ENCODE results near the gene ARL3.
A peak's percentile ranks its signal among the peaks of the same experiment; 100 is the strongest.

ARL3 gene

GRCh38 chr10:102758240-102758932 lies 44.2 kb upstream of the ARL3 start:
- no peak overlapping the region for H3K4me3 ChIP-seq (ENCODE audit: low read depth, low read length)
- DNase-seq (ENCODE audit: low read depth): no peak
- TF ChIP-seq, protein P1, sequence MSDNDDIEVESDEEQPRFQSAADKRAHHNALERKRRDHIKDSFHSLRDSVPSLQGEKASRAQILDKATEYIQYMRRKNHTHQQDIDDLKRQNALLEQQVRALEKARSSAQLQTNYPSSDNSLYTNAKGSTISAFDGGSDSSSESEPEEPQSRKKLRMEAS (IDR thresholded peaks at IDR 0.05; ENCODE audit: low read depth, low read length): no peak
- TF ChIP-seq CTCF (IDR thresholded peaks at IDR 0.05; ENCODE audit: low read depth, low read length): no peak
- TF ChIP-seq POLR2A (IDR thresholded peaks at IDR 0.05; ENCODE audit: extremely low read depth, insufficient read length): no peak
- no peak for TF ChIP-seq MYC (IDR thresholded peaks at IDR 0.05; ENCODE audit: low read depth, low read length)

GRCh38 chr10:102757323-102757722 lies 43.1 kb upstream of the ARL3 start:
- TF ChIP-seq CTCF (IDR thresholded peaks at IDR 0.05; ENCODE audit: low read depth, low read length) (no peak), MYC (IDR thresholded peaks at IDR 0.05; ENCODE audit: low read depth, low read length) (no peak), POLR2A (IDR thresholded peaks at IDR 0.05; ENCODE audit: extremely low read depth, insufficient read length) (no peak)
- TF ChIP-seq, protein P1 (IDR thresholded peaks at IDR 0.05; ENCODE audit: low read depth, low read length): no peak
- H3K4me3 ChIP-seq (ENCODE audit: low read depth, low read length): no peak overlapping the region
- no peak for DNase-seq (ENCODE audit: low read depth)

- H3K4me3 ChIP-seq (ENCODE audit: low read depth, low read length): no peak overlapping the region
- TF ChIP-seq MYC (IDR thresholded peaks at IDR 0.05; ENCODE audit: low read depth, low read length) (no peak), CTCF (IDR thresholded peaks at IDR 0.05; ENCODE audit: low read depth, low read length) (no peak), POLR2A (IDR thresholded peaks at IDR 0.05; ENCODE audit: extremely low read depth, insufficient read length) (no peak)
- TF ChIP-seq, protein P1 (IDR thresholded peaks at IDR 0.05; ENCODE audit: low read depth, low read length): no peak
Measured at GRCh38 chr10:102753718-102754117, 39.5 kb upstream of the ARL3 start.

GRCh38 chr10:102752934-102753664 lies 38.9 kb upstream of the ARL3 start:
- no peak for TF ChIP-seq POLR2A (IDR thresholded peaks at IDR 0.05; ENCODE audit: extremely low read depth, insufficient read length)
- TF ChIP-seq, protein P1 (IDR thresholded peaks at IDR 0.05; ENCODE audit: low read depth, low read length): no peak
- TF ChIP-seq MYC (IDR thresholded peaks at IDR 0.05; ENCODE audit: low read depth, low read length): no peak
- TF ChIP-seq CTCF (IDR thresholded peaks at IDR 0.05; ENCODE audit: low read depth, low read length): peak; percentile 70
- H3K4me3 ChIP-seq (ENCODE audit: low read depth, low read length): no peak overlapping the region
- DNase-seq (ENCODE audit: low read depth): peak; percentile 69

More at GRCh38 chr10:102753718-102754117, 39.5 kb upstream of the ARL3 start:
- no peak for DNase-seq (ENCODE audit: low read depth)

- TF ChIP-seq, protein P1 (IDR thresholded peaks at IDR 0.05; ENCODE audit: low read depth, low read length): no peak
- no peak for TF ChIP-seq CTCF (IDR thresholded peaks at IDR 0.05; ENCODE audit: low read depth, low read length)
- TF ChIP-seq MYC (IDR thresholded peaks at IDR 0.05; ENCODE audit: low read depth, low read length): no peak
- no peak for TF ChIP-seq POLR2A (IDR thresholded peaks at IDR 0.05; ENCODE audit: extremely low read depth, insufficient read length)
- DNase-seq (ENCODE audit: low read depth): no peak
- no peak overlapping the region for H3K4me3 ChIP-seq (ENCODE audit: low read depth, low read length)
Measured at GRCh38 chr10:102752266-102752930, 38.2 kb upstream of the ARL3 start.

All from NB4 (cell line).